Stimulated activated CD4-positive, alpha-beta T cell treated with anti-CD3 and anti-CD28 coated beads, Interleukin-4, amount 100 ng/mL, for 48 hours (primary cell): ENCODE measurements around the gene PTPN23.
"Not testable (repeated sequence)": the region's sequence is repeated elsewhere in the genome, so short reads cannot be mapped to it uniquely, and the experiment has no call there.

Experiments
- DNase-seq, 2 donors: peaks; one replicate each; pipeline ENCODE4 v3.0.0-alpha.2; 2020; ENCODE audit warnings: low read depth in 2 of 2

PTPN23 gene

GRCh38 chr3:47380601-47381316 lies at the start of gene PTPN23:
Gene PTPN23, plus strand, starts transcription at chr3:47381021. Its CDS starts 76 bp downstream, at chr3:47381097.
- peak; percentile 97 to 98 for DNase-seq

GRCh38 chr3:47333907-47334306 lies 46.9 kb upstream of the PTPN23 start:
- no peak for DNase-seq

GRCh38 chr3:47337656-47338055 lies 43.2 kb upstream of the PTPN23 start:
- no peak for DNase-seq

- no peak for DNase-seq
Measured at GRCh38 chr3:47339951-47340350, 40.9 kb upstream of the PTPN23 start.

- DNase-seq = no peak
Measured at GRCh38 chr3:47340866-47341265, 40.0 kb upstream of the PTPN23 start.

- no peak for DNase-seq
Measured at GRCh38 chr3:47342151-47342550, 38.7 kb upstream of the PTPN23 start.

- DNase-seq = no peak
Measured at GRCh38 chr3:47342812-47343211, 38.0 kb upstream of the PTPN23 start.

- DNase-seq = no peak
Measured at GRCh38 chr3:47343471-47343971, 37.3 kb upstream of the PTPN23 start.

DNA sequence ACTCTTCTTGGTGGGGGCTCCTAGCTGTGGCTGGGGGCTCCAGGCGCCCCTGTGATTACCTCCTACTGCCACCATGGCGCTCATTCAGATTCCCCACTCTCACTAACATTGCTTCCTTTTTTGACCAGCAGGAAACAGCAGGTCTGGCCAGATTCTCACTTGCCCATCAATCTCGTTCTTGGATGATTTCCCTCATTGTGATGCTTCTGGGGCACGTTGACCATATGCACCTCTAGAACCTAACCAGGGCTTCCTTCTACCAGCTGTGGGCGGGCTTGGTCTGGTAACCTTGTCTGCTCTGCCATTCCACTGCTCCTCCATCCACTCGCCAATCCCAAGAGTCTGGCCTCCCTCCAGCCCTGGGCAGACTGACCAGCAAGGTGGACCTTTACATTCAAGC lies 35.9 kb upstream of the PTPN23 start:
- DNase-seq = no peak

GRCh38 chr3:47347217-47347801 lies 33.5 kb upstream of the PTPN23 start:
- no peak for DNase-seq

DNA sequence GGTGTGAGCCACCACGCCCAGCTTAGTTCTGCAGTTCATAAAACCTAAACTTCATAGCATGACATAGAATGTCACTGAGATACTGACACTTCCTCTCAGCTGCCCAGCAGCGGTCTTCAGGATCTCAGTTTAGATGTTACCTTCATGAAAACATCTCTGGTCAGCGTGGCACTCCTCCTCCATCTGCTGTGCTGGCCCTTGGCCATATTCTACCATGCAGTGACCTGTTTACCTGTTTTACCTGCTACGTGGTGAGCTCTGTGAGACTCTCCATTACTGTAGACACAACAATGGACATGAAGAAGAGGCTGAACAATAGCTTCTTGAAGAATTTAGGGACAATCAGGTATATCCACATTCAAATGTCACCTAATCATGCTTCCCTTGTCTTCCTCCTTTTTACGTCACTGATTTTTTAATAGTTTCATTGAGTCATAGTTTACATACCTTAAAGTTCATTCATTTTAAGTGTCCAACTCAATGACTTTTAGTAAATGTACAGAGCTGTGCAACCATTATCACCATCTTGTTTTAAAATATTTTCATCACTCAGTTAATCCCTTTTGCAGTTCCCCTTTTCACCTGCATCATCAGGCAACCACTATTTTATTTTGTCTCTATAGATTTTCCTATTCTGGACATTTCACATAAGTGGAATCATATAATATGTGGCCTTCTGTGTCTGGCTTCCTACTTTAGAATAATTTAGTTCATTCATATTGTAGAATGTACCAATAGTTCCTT lies 32.2 kb upstream of the PTPN23 start:
- DNase-seq = no peak

DNA sequence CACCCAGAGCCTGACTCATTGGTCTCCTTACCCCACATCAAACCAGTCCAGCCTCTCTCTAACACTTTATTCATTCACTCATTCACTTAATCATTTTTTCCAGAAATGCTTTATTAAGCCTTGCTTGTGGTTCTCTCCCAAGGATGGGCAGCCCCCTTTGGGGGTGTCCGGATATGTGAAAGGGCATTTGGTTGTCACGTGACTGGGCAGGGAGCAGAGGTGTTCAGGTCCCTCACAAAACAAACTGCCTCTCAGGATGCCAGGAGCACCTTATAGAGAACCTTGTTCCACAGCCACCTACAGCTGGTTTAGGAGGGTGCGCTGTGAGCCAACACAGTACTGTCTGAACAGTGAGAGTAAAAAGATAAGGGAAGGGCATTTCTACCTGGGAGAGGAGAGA lies 25.8 kb upstream of the PTPN23 start:
- DNase-seq = no peak

DNA sequence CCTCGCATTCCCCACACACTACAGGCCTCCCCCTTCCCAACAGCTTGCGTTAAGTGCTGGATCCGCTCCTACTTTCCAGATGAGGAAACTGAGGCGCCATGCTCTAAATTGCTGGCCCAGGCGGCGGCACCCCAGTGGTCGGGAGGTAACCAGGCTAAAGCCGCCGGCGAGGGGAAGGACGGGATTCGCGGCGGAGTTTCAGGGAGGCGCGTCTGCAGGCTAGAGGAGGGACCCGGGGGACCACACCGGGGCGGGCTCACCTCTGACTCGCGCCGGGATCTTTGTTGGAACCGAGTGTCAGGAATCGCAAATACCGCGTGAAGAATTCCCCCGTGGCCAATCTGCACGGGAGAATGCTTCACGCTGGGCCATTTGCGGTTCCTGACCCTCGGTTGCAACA lies 24.6 kb upstream of the PTPN23 start:
- no peak for DNase-seq

DNA sequence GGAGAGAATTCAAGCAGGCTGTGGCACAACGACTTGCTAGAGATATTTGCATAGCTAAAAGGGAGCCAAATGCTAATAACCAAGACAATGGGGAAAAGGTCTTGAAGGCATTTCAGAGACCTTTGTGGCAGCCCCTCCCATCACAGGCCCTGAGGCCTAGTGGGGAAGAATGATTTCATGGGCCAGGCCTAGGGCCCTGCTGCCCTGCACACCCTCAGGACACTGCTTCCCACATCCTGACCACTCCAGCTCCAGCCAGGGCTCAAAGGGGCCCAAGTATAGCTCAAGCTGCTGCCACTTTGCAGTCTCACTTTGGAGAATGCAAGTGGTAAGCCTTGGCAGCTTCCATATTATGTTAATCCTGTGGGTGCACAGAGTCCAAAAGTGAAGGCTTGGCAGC lies 21.5 kb upstream of the PTPN23 start:
- DNase-seq = no peak

DNA sequence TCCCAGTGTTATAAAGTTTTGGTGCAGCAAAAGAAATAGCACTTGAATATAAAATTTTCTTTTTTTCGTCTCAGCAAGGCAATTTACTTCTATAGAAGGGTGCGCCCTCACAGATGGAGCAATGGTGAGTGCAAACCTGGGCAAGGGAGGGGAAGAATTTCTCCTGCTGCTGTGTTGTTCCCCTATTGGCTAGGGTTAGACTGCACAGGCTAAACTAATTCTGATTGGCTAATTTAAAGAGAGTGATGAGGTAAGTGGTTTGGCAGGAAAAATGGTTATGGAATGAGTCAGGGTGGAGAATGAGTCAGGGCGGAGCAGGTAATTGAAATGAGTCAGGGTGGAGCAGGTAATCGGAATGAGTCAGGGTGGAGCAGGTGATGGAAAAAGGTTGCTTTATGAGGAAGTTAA lies 20.7 kb upstream of the PTPN23 start:
- DNase-seq = peak; percentile 13 to 15

DNA sequence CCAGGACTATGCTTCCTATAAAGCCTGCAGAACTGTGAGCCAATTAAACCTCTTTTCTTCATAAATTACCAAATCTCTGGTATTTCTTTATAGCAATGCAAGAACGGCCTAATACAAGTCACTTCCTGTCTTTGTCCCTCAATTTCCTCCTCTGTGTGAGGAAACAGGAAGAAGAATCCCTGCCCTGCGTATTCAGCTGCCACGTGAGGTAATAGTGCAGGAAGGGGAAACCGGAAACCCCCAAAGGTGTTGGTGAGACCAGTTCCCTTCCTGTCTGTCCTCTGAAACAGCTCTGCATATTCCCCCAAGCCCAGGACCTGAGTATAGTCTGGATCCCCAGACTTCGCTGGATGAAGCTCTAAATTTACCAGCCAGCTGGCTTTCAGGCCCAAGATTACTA lies 18.1 kb upstream of the PTPN23 start:
- DNase-seq = no peak

GRCh38 chr3:47365213-47366153 lies 15.3 kb upstream of the PTPN23 start:
- no peak for DNase-seq

- no peak for DNase-seq
Measured at GRCh38 chr3:47366833-47367232, 14.0 kb upstream of the PTPN23 start.

- DNase-seq = no peak
Measured at GRCh38 chr3:47367631-47368030, 13.2 kb upstream of the PTPN23 start.

DNA sequence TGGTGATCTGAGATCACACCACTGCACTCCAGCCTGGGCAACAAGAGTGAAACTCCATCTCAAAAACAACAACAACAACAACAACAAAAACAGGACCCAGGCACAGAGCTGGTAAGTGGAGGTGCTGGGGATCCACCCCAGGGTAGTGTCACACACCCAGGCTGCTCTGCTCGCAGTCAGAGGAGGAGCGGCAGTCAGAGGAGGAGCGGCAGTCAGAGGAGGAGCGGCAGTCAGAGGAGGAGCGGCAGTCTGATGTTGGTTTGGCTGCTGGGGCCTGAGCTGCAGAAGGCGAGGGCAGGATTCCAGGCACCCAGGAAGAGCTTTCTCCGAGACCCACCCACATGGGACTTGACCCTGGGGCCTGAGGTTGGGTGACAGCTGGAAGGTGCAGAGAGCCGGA lies 10.8 kb upstream of the PTPN23 start:
- DNase-seq = not testable (repeated sequence)

DNA sequence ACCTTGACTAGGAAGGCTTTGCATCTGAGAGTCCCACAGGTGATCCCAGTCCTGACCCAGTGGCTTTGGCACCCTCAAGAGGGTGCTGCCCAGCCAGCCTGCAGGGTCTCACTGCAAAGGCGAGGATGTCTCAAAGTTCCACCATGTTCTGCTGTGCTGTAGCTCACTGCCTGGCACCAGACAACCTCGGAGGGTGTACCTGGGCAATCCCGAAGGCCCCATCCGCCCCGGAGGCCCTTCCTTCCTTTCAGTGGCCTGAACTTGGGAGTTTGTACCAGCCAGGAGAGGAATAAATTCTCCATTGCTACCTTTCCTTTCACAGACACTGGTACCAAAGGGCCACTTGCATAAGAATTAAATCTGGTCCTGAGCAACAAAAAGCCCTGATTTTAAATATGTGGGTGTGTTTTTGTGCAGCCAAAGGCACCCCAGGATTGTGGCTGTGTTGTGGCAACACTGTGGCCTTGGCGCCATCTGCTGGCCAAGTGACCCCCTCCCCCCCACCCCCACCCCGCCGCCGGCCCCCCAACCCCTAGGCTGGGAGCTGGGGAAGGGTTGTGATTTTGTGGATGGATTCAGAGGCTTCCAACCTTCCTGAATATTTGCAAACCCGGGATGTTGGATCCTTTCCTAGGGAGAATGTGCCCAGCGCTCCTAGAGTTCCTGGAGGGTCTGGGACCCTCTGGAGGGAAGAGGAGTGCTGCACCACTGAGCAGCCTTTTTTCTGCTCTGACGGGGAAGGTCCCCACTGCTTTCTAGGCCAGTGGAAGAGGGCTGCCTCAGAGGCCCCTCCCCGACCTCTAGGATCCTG lies 9.7 kb upstream of the PTPN23 start:
- DNase-seq = peak; percentile 15 to 32
